ENCODE results near the gene PRDM11.

The PRDM11 gene

GRCh38 chr11:45174963-45175362, 28.5 kb downstream of the PRDM11 start:
- no peak for DNase-seq
- Histone ChIP-seq H3K36me3 (no peaks in the 10 kb centered on the region), H3K4me1 (peaks cover 0 to 25% (median 18%) of the 10 kb centered on the region in 4 donors), H3K27me3 (no peaks in the 10 kb centered on the region), H3K27ac (no peak overlapping the region), H3K4me3 (no peak overlapping the region), H3K9me3 (no peaks in the 10 kb centered on the region)
- intact Hi-C loops (cut with DNase I; ENCODE audit: low total_unique reads), result no loop called here
- no peak for TF ChIP-seq CTCF (IDR thresholded peaks at IDR 0.05)

- H3K27ac ChIP-seq, result peak overlapping the region; percentile 21 to 78
- H3K4me3 ChIP-seq, result no peak overlapping the region
- H3K4me1 ChIP-seq, result peaks cover 0 to 38% (median 33%) of the 10 kb centered on the region in 4 donors
- no peak for TF ChIP-seq CTCF (IDR thresholded peaks at IDR 0.05)
- H3K9me3 ChIP-seq, result no peaks in the 10 kb centered on the region
- no peaks in the 10 kb centered on the region for H3K36me3 ChIP-seq
- intact Hi-C loops (cut with DNase I; ENCODE audit: low total_unique reads), result no loop called here
- DNase-seq, result no peak
- H3K27me3 ChIP-seq, result no peaks in the 10 kb centered on the region
Measured at GRCh38 chr11:45176996-45177395, 30.6 kb downstream of the PRDM11 start.

GRCh38 chr11:45178223-45178622, 31.8 kb downstream of the PRDM11 start:
- H3K9me3 ChIP-seq, result no peaks in the 10 kb centered on the region
- H3K4me3 ChIP-seq, result no peak overlapping the region
- H3K27me3 ChIP-seq, result no peaks in the 10 kb centered on the region
- intact Hi-C loops (cut with DNase I; ENCODE audit: low total_unique reads), result no loop called here
- TF ChIP-seq CTCF (IDR thresholded peaks at IDR 0.05), result no peak
- DNase-seq, result no peak
- peaks cover 0 to 10% (median 3%) of the 10 kb centered on the region in 3 donors for H3K36me3 ChIP-seq
- peaks cover 0 to 50% (median 42%) of the 10 kb centered on the region in 4 donors for H3K4me1 ChIP-seq
- peak overlapping the region; percentile 78 to 88 for H3K27ac ChIP-seq

GRCh38 chr11:45178890-45179671, 32.6 kb downstream of the PRDM11 start:
- no peak for DNase-seq
- intact Hi-C loops (cut with DNase I; ENCODE audit: low total_unique reads), result no loop called here
- no peak for TF ChIP-seq CTCF (IDR thresholded peaks at IDR 0.05)
- peaks cover 0 to 18% (median 11%) of the 10 kb centered on the region in 3 donors for H3K36me3 ChIP-seq
- H3K4me3 ChIP-seq, result no peak overlapping the region
- H3K27me3 ChIP-seq, result no peaks in the 10 kb centered on the region
- H3K4me1 ChIP-seq, result peaks cover 0 to 50% (median 42%) of the 10 kb centered on the region in 4 donors
- peak overlapping the region; percentile 78 to 88 for H3K27ac ChIP-seq
- no peaks in the 10 kb centered on the region for H3K9me3 ChIP-seq

- Histone ChIP-seq H3K27ac (peak overlapping the region; percentile 78 to 88), H3K27me3 (no peaks in the 10 kb centered on the region)
- intact Hi-C loops (cut with DNase I; ENCODE audit: low total_unique reads), result loop anchor here (1.0 kb wide), 1 partner anchor 33 kb away; the partner anchor contains the start of gene PRDM11
Measured at GRCh38 chr11:45179686-45180178, 33.3 kb downstream of the PRDM11 start.

More at GRCh38 chr11:45179686-45180178, 33.3 kb downstream of the PRDM11 start:
- Histone ChIP-seq H3K9me3 (no peaks in the 10 kb centered on the region), H3K36me3 (peaks cover 0 to 25% (median 13%) of the 10 kb centered on the region in 3 donors), H3K4me3 (peak overlapping the region; percentile 52 to 58), H3K4me1 (peaks cover 0 to 50% (median 42%) of the 10 kb centered on the region in 4 donors)
- no peak for DNase-seq
- no peak for TF ChIP-seq CTCF (IDR thresholded peaks at IDR 0.05)
